ENCODE measurements around the gene ZNF268.

ZNF268 gene

GRCh38 chr12:133181238-133181959, at the start of gene ZNF268:
TSS of gene ZNF268 (plus strand) at chr12:133181495. CDS start at chr12:133181998, 503 bp downstream.
- H3K4me3 ChIP-seq (ENCODE audit: low read depth, low read length) = peak within 1 kb of the TSS; percentile 66
- DNase-seq (ENCODE audit: low read depth) = peak; percentile 66

GRCh38 chr12:133135747-133136146, 45.5 kb upstream of the ZNF268 start:
- no peak for DNase-seq (ENCODE audit: low read depth)
- no peak overlapping the region for H3K4me3 ChIP-seq (ENCODE audit: low read depth, low read length)

GRCh38 chr12:133145981-133146380, 35.3 kb upstream of the ZNF268 start:
- no peak for DNase-seq (ENCODE audit: low read depth)
- no peak overlapping the region for H3K4me3 ChIP-seq (ENCODE audit: low read depth, low read length)

GRCh38 chr12:133156125-133156690, 25.1 kb upstream of the ZNF268 start:
- no peak for DNase-seq (ENCODE audit: low read depth)
- H3K4me3 ChIP-seq (ENCODE audit: low read depth, low read length) = no peak overlapping the region

- DNase-seq (ENCODE audit: low read depth) = no peak
- H3K4me3 ChIP-seq (ENCODE audit: low read depth, low read length) = no peak overlapping the region
These were observed 15.5 kb upstream of the ZNF268 start for GRCh38 chr12:133165776-133166175.

GRCh38 chr12:133172491-133172890, 8.8 kb upstream of the ZNF268 start:
- DNase-seq (ENCODE audit: low read depth) = no peak
- no peak overlapping the region for H3K4me3 ChIP-seq (ENCODE audit: low read depth, low read length)

GRCh38 chr12:133174901-133175300, 6.4 kb upstream of the ZNF268 start:
- no peak for DNase-seq (ENCODE audit: low read depth)

GRCh38 chr12:133180669-133181068, 626 bp upstream of the ZNF268 start:
- no peak overlapping the region for H3K4me3 ChIP-seq (ENCODE audit: low read depth, low read length)
- DNase-seq (ENCODE audit: low read depth) = no peak

More at GRCh38 chr12:133174901-133175300, 6.4 kb upstream of the ZNF268 start:
- no peak overlapping the region for H3K4me3 ChIP-seq (ENCODE audit: low read depth, low read length)

GRCh38 chr12:133190176-133190575, 8.9 kb downstream of the ZNF268 start:
- H3K4me3 ChIP-seq (ENCODE audit: low read depth, low read length) = no peak overlapping the region
- no peak for DNase-seq (ENCODE audit: low read depth)

- no peak for DNase-seq (ENCODE audit: low read depth)
- H3K4me3 ChIP-seq (ENCODE audit: low read depth, low read length) = no peak overlapping the region
These were observed 11.6 kb downstream of the ZNF268 start for GRCh38 chr12:133192847-133193246.

GRCh38 chr12:133201888-133202287, 20.6 kb downstream of the ZNF268 start:
- DNase-seq (ENCODE audit: low read depth) = no peak
- no peak overlapping the region for H3K4me3 ChIP-seq (ENCODE audit: low read depth, low read length)

GRCh38 chr12:133202493-133203343, 21.4 kb downstream of the ZNF268 start:
- H3K4me3 ChIP-seq (ENCODE audit: low read depth, low read length) = no peak overlapping the region
- no peak for DNase-seq (ENCODE audit: low read depth)

- no peak overlapping the region for H3K4me3 ChIP-seq (ENCODE audit: low read depth, low read length)
- no peak for DNase-seq (ENCODE audit: low read depth)
These were observed 22.3 kb downstream of the ZNF268 start for GRCh38 chr12:133203344-133204263.

- no peak overlapping the region for H3K4me3 ChIP-seq (ENCODE audit: low read depth, low read length)
These were observed 22.9 kb downstream of the ZNF268 start for GRCh38 chr12:133204264-133204603.

GRCh38 chr12:133206390-133206789, 25.1 kb downstream of the ZNF268 start:
- DNase-seq (ENCODE audit: low read depth) = no peak
- no peak overlapping the region for H3K4me3 ChIP-seq (ENCODE audit: low read depth, low read length)

More at GRCh38 chr12:133204264-133204603, 22.9 kb downstream of the ZNF268 start:
- no peak for DNase-seq (ENCODE audit: low read depth)

GRCh38 chr12:133215724-133216123, 34.4 kb downstream of the ZNF268 start:
- H3K4me3 ChIP-seq (ENCODE audit: low read depth, low read length) = no peak overlapping the region
- no peak for DNase-seq (ENCODE audit: low read depth)

GRCh38 chr12:133217219-133217618, 35.9 kb downstream of the ZNF268 start:
- no peak for DNase-seq (ENCODE audit: low read depth)
- no peak overlapping the region for H3K4me3 ChIP-seq (ENCODE audit: low read depth, low read length)

GRCh38 chr12:133220521-133220920, 39.2 kb downstream of the ZNF268 start:
- H3K4me3 ChIP-seq (ENCODE audit: low read depth, low read length) = no peak overlapping the region
- no peak for DNase-seq (ENCODE audit: low read depth)

- no peak for DNase-seq (ENCODE audit: low read depth)
- H3K4me3 ChIP-seq (ENCODE audit: low read depth, low read length) = no peak overlapping the region
These were observed 39.9 kb downstream of the ZNF268 start for GRCh38 chr12:133221241-133221640.
